B cell (primary cell): ENCODE measurements around the gene ADGRF1. TPM values are rescaled to one million over a fixed set of nuclear protein-coding genes. Genes with fewer than 3 reads are reported as not detected.

Experiments used
- ATAC-seq: fragments of 200-7000 bp; cut with Tn5 transposase; one replicate; pipeline ENCODE4 v1.10.0; 2021; ENCODE audit warnings: low read depth, mild to moderate bottlenecking, moderate number of reproducible peaks, moderate library complexity
- CTCF ChIA-PET: fragments of 350-600 bp; sonication (Branson Sonifier 250); formaldehyde crosslinking; loops from one replicate; lab custom pipeline; 2021; ENCODE audit warnings: antibody characterized with exemption, inconsistent platforms; lab: Charles Lee
- POLR2A ChIA-PET: fragments of 350-600 bp; sonication (Branson Sonifier 250); formaldehyde crosslinking; loops from one replicate; lab custom pipeline; 2021; ENCODE audit warnings: antibody characterized with exemption; lab: Charles Lee
- DNase-seq: peaks from one replicate; pipeline ENCODE4 v3.0.0; 2013
- H2AFZ ChIP-seq: 2 replicates; pipeline ENCODE4 v1.6.1; 2012; ENCODE audit warnings: mild to moderate bottlenecking, low read depth, low read length; ENCODE audit not compliant: insufficient read depth, poor library complexity, severe bottlenecking
- H3K27ac ChIP-seq, 2 donors: 1 replicate in 1 of 2; 2 replicates in 1 of 2; pipeline ENCODE4 v1.5.1; 2012 to 2013; ENCODE audit warnings: low read length in 2 of 2, mild to moderate bottlenecking in 2 of 2, moderate library complexity in 1 of 2
- H3K27me3 ChIP-seq, 4 experiments: fragments of 200-600 bp in 1 of 4; sonication (generic) in 1 of 4; replicated peaks in 1 of 4; 1 replicate in 2 of 4; 2 replicates in 2 of 4; pipeline versions ENCODE4 v1.6.1 to v1.7.0; 2013 to 2016; ENCODE audit warnings: low read length in 3 of 4, mild to moderate bottlenecking in 2 of 4, mixed read lengths in 1 of 4, moderate library complexity in 1 of 4; ENCODE audit not compliant: insufficient read depth in 4 of 4, control insufficient read depth in 3 of 4; ENCODE audit errors: control extremely low read depth in 1 of 4
- H3K36me3 ChIP-seq, 2 experiments: replicated peaks in 1 of 2; 1 replicate in 1 of 2; 2 replicates in 1 of 2; pipeline versions ENCODE4 v1.6.1 to v1.7.1; 2013; ENCODE audit warnings: low read length in 1 of 2; ENCODE audit not compliant: insufficient read depth in 2 of 2, control insufficient read depth in 1 of 2; ENCODE audit errors: control extremely low read depth in 1 of 2, extremely low read depth in 1 of 2
- H3K4me1 ChIP-seq, 2 donors: fragments of 200-600 bp in 1 of 2; sonication (generic) in 1 of 2; 1 replicate in 1 of 2; 2 replicates in 1 of 2; pipeline versions ENCODE4 v1.5.1 to v1.6.1; 2013 to 2017; ENCODE audit warnings: low read length in 2 of 2; ENCODE audit not compliant: control insufficient read depth in 2 of 2, insufficient read depth in 2 of 2
- H3K4me2 ChIP-seq: replicated peaks from 2 replicates; pipeline ENCODE3; 2012; ENCODE audit warnings: mild to moderate bottlenecking, low read depth, low read length; ENCODE audit not compliant: poor library complexity, severe bottlenecking
- H3K4me3 ChIP-seq, 5 experiments: fragments of 200-600 bp in 1 of 5; sonication (generic) in 1 of 5; 1 replicate in 3 of 5; 2 replicates in 2 of 5; pipeline versions ENCODE4 v1.5.1 to v1.7.0; 2011 to 2016; ENCODE audit warnings: low read length in 4 of 5, mild to moderate bottlenecking in 4 of 5, low read depth in 2 of 5, control low read depth in 1 of 5, moderate library complexity in 1 of 5; ENCODE audit not compliant: insufficient read depth in 1 of 5; ENCODE audit errors: control extremely low read depth in 1 of 5, extremely low read depth in 1 of 5
- H3K79me2 ChIP-seq: fragments of 200-600 bp; sonication (generic); one replicate; pipeline ENCODE4 v1.6.0; 2016; ENCODE audit warnings: low read length; ENCODE audit not compliant: control insufficient read depth, insufficient read depth
- H3K9ac ChIP-seq: fragments of 200-600 bp; sonication (generic); 2 replicates; pipeline ENCODE4 v1.6.1; 2017; ENCODE audit warnings: mild to moderate bottlenecking, low read length, moderate library complexity
- H3K9me3 ChIP-seq, 3 donors: one replicate each; pipeline versions ENCODE4 v1.6.1 to v1.7.1; 2013; ENCODE audit warnings: low read length in 2 of 3; ENCODE audit not compliant: control insufficient read depth in 2 of 3, insufficient read depth in 1 of 3; ENCODE audit errors: control extremely low read depth in 1 of 3
- H4K20me1 ChIP-seq: 2 replicates; pipeline ENCODE4 v1.6.0; 2012; ENCODE audit warnings: mild to moderate bottlenecking, low read length; ENCODE audit not compliant: insufficient read depth, control insufficient read depth, poor library complexity, severe bottlenecking
- H3K27ac Mint-ChIP-seq: one replicate; pipeline ENCODE4 v1.8.0; 2021; ENCODE audit warnings: mixed read lengths
- H3K27me3 Mint-ChIP-seq: one replicate; pipeline ENCODE4 v1.8.0; 2021; ENCODE audit warnings: mixed read lengths
- H3K4me1 Mint-ChIP-seq: one replicate; pipeline ENCODE4 v1.8.0; 2021; ENCODE audit warnings: mixed read lengths
- H3K4me3 Mint-ChIP-seq: one replicate; pipeline ENCODE4 v1.8.0; 2021; ENCODE audit warnings: mixed read lengths
- H3K9me3 Mint-ChIP-seq: one replicate; pipeline ENCODE4 v1.8.0; 2022; ENCODE audit warnings: mixed read lengths; ENCODE audit not compliant: insufficient read depth
- CTCF ChIP-seq: fragments of 200-600 bp; IDR thresholded peaks from one replicate; pipeline ENCODE4 v1.8.0; 2022; ENCODE audit warnings: antibody characterized with exemption, mild to moderate bottlenecking
- EZH2 ChIP-seq: IDR thresholded peaks from 2 replicates; pipeline ENCODE4 v1.6.1; 2012; ENCODE audit warnings: borderline replicate concordance, low read depth, mild to moderate bottlenecking, moderate library complexity, low read length; ENCODE audit not compliant: insufficient read depth, poor library complexity, severe bottlenecking
- WGBS: methylation state at CpG from one replicate; pipeline ENCODE4 v1.1.5; 2013; ENCODE audit warnings: missing lambda C conversion rate; ENCODE audit not compliant: insufficient coverage; 5-methylcytosine and 5-hydroxymethylcytosine counted together
- intact Hi-C: fragments of 100-400 bp; cut with micrococcal nuclease; formaldehyde crosslinking; loops from one replicate; pipeline ENCODE4 v1.10.0; 2022
- polyA plus RNA-seq: library from polyadenylated mRNA; depleted of rRNA; stranded (reverse); fragments of >200 nt; gene quantifications from 2 replicates; pipeline ENCODE4 v1.2.3, GENCODE V29; 2012
- total RNA-seq, 2 donors: library from RNA; stranded (reverse); fragments of 120-200 nt in 1 of 2; gene quantifications; 1 replicate in 1 of 2; 2 replicates in 1 of 2; pipeline versions ENCODE4 v1.2.3 to v1.2.4, GENCODE V29; 2013 to 2022

The ADGRF1 gene
- total and polyA plus RNA-seq, 2 donors (not counting 1 experiment from before 2014, with no cell fraction given): not detected

GRCh38 chr6:47061309-47062300, 19.5 kb upstream of the ADGRF1 start:
- CTCF ChIA-PET: no interaction called here
- no peaks in the 10 kb centered on the region for H4K20me1 ChIP-seq
- no peaks in the 10 kb centered on the region for H3K79me2 ChIP-seq
- DNase-seq (no peak), ATAC-seq (no peak)
- H3K4me3 ChIP-seq: no peak overlapping the region
- H3K4me2 ChIP-seq: no peak overlapping the region
- H3K9ac ChIP-seq: no peak overlapping the region
- Mint-ChIP-seq H3K9me3 (no peaks in the 10 kb centered on the region), H3K27me3 (peaks cover 12% of the 10 kb centered on the region), H3K4me3 (no peak overlapping the region), H3K27ac (no peak overlapping the region), H3K4me1 (no peaks in the 10 kb centered on the region)
- no peaks in the 10 kb centered on the region for H3K9me3 ChIP-seq
- no peak for TF ChIP-seq EZH2
- no peak for TF ChIP-seq CTCF
- H3K27ac ChIP-seq: no peak overlapping the region
- POLR2A ChIA-PET: no interaction called here
- intact Hi-C loops: no loop called here
- H3K27me3 ChIP-seq: no peaks in the 10 kb centered on the region
- H3K36me3 ChIP-seq: no peaks in the 10 kb centered on the region
- H2AFZ ChIP-seq: no peak overlapping the region
- H3K4me1 ChIP-seq: no peaks in the 10 kb centered on the region
- 84% methylated on average over 5 of the region's 5 CpGs for WGBS
